Left kidney (tissue), 2 donors: ENCODE measurements around the gene DAO. TPM values are rescaled to one million over a fixed set of nuclear protein-coding genes. Genes with fewer than 3 reads are reported as not detected.
"Not testable (repeated sequence)": the region's sequence is repeated elsewhere in the genome, so short reads cannot be mapped to it uniquely, and the experiment has no call there.

Experiments
- DNase-seq: peaks from one replicate; pipeline ENCODE4 v3.0.0-alpha.2; 2013
- polyA plus RNA-seq: library from polyadenylated mRNA; unstranded; fragments of 120-200 nt; gene quantifications from one replicate; pipeline ENCODE4 v1.2.1, GENCODE V29; 2013; ENCODE audit not compliant: insufficient read length

Gene DAO
- polyA plus RNA-seq, 1 donor: 0.58 TPM

DNA sequence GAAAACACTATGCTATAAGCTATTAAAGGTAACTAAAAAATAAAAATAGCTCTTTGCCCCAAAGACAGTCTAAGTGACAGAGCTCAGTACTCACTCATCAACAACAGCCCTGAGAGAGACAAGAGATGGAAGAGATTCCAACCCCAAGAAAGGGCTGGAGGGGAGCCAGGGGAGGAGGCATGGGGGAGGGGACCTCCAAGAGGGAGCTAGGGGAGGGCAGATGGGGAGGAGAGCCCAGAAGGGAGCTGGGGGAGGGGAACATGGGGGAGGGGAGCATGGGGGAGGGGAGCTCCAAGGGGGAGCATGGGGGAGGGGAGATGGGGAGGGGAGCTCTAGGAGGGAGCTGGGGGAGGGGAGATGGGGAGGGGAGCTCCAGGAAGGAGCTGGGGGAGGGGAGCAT is 30.2 kb upstream of the DAO start:
- no peak for DNase-seq

DNA sequence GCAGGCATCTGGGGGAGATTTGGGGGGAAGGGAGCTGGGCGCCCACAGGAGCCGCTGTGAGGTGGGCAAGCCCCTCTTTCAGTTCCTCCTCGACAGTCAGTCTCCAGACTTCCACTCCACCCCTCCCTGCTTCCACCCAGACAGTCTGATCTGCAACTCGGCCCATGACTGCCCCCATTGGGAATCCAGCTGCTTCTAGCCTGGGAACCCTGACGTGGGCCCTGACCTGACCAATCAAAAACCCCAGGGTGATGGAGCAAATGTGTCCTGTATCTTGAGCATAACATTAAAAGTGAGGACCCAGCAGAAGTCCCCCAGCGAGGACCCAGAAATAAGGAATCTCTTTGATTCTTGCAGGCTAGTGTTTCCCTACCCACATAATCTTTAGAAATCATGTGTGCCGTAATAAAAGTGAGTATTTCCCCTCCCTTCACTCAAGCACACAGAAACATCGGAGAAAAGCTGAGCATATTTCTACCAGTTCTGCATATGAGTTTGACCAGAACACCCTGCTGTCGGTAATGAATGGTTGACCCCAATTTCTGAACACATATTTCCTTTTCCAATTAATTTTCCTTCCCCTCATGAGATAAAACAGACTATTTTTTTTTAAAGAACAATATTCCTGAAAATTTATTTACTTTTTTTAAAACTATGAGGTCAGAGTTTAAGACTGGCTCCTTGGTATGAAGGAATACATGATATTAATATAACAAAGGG is 28.9 kb upstream of the DAO start:
- DNase-seq: no peak

DNA sequence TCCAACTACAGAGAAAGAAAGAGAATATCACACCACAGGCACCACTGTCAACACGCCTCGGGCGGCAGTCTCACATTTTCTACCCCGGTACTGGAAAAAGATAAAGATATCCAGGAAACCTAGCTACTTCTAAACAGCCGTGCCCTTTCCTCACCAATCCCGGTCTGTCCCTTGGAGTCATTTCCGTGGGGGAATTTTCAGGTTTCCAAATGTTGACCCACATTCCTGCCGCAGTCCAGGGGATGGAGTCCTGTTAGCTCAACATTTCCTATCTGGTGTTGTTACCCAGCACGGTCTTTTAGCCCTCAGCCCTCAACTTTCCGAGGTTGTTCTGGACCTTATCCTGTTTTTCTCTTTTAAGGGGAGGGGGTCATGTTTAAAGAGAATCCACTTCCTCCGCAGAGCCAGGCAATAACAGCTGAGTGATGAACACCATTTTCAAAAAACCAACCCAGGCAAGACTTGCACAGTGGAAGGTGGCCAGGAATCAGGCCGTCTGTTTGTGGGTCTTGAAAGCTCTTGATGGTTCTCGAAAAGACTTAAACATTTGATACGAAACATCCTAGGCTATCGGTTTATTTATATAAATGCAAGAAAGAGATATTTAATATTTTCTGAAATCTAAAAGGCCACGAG is 27.1 kb upstream of the DAO start:
- no peak for DNase-seq

DNA sequence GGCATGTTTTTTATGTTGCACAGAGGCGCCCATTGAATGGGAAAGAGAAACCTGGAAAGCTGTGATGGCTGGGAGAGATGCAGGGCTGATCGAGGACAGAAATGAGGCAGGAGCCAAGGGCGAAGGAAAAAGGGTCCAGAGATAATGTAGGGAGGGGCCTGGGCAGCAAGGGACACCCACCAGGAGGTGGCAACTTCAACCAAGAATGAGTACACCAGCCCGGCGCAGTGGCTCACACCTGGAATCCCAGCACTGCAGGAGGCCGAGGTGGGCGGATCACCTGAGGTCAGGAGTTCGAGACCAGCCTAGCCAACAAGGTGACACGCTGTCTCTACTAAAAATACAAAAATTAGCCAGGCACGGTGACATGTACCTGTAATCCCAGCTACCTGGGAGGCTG is 26.5 kb upstream of the DAO start:
- DNase-seq: no peak

DNA sequence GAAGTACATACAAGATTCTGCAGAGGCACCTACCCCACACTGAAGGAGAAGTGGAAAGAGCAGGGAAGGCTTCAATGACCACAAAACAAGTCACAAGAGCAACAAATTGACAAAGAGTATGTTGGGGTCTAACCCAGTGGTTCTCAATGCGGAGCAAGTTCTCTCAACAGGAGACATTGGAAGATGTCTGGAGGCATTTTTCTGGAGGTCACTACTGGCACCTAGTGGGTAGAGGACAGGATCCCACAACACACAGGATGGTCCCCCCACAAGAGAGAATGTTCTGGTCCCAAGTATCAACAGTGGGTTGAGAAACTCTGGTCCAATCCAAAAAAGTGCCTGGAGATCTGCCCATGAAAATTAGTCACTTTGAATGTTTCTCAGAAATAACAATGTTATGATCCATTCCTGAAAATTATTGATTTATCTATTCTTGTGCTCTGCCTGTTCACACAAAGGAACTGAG is 25.9 kb upstream of the DAO start:
- no peak for DNase-seq

DNA sequence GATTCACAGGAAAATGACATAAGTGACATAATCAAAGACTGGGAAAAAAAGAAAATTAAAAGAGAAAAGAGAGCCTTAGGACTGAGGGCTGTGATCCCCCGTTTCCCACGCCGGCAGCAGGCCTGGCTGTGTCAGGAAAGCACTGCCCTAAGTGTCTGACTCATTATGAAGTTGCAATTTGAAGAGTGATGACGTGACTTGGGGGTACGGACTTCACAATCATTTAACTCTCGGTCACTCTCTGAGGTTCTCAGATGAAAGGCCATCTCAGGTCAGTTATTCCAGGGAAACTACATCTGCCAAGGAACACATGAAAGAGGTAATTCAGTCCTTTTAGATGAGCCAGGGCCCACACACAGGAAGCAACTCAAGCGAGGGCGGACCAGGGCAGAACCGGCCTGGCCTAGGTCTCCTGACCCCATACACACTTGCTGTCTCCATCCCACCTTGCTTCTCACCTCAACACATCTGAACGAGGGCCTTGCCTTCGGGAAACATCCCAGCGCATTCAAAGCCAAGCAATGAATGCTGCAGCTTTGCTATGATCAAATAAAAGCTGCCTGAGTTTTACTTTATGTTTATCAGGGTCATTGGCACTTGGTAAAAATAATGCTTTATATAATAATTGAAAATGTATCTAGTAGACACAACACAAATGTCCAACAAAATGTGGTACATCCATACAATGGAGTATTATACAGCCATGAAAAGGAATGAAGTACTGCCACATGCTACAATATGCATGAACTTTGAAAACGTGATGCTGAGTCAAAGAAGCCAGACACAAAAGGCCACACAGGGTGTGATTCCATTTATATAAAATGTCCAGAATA is 25.2 kb upstream of the DAO start:
- no peak for DNase-seq

DNA sequence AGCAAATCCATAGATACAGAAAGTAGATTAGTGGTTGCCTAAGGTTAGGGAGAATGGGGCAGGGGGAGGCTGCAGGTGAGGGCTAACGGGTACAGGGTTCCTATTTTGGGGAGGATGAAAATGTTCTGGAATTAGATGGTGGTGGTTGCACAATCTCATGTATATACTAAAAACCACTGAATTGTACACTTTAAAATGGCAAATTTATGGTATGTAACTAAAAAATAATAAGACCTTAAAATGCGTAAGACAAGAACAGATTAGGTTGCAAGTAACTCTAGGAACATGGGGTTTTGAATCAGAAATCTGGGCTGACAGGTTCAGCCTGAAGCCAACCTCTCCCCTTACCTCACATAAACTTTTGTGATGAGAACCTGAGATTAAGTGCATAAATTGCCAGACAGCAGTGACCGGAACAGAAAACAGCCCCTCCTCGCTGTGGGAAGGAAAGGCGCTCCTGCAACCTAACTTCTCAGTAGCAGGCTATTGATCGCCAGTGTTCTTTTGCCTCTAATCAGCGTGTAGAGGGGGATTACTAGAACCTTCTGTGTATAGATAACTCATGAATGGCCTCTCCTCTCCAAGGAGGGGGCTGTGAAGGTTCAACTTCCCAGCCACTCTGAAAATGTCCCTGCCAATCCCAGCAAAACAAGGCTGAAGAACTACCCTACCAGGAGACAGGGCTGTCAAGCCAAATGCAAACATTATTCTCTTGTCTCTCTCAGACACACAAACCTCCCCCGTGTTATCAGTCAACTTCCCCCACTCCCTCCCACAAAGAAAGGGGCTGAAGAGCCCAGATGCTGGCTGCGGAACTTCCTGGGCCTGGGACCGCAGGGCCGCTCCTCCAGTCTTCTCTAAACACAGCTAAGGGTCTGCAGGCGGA is 24.4 kb upstream of the DAO start:
- no peak for DNase-seq

DNA sequence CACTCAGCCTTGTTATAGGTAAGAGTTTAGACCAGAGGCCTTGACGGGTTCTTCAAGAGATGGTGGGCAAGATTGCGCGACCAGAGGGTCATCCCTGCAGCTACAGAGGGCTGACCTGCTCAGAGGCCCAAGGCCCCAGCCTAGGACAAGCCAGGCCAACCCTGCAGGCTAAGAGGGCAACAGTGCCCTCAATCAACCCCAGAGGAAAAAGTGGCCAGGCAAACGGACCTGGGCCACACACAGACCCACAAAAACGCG is 23.8 kb upstream of the DAO start:
- DNase-seq: no peak

DNA sequence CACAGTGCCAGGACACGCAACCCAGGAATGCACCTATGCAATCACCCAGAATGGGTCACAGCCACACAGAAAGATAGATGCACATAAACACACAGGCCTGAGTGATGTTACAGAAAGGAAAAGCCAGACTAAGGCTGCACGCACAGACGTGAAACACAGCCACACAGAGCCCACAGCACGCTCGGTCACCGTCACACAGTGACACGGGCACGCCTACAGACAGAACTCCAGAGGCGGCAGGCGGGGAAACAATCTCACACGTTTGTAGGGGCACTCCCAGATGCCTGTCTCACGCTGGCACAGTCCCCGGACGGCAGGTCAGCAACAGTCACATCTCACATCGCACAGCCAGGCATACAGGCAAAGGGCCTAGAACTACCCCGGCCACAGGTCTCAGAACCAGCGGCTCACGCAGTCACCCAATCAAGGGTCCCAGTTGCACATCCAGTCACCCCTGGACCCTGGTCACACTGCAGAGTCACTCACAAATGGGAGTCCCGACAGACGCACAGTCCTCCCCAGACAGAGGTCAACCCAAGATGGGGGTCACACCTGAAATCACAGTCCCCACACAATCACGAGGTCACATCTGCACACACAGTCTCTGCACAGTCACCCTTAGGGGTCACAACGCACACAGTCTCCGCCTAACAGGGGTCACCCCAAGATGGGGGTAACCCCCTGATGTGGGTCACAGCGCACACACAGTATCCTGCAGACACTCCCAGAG is 23.3 kb upstream of the DAO start:
- no peak for DNase-seq

DNA sequence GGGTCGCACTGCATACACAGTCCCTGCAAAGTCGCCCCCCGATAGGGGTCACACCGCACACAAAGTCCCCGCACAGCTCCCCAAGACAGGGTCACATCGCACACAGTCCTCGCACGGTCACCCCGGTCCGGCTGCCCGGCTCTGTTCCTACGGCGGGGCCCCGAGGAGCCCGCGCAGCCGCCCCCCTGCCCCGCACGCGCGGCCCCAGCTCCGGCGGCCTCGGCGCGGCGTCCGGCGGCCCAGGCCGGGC is 22.8 kb upstream of the DAO start:
- no peak for DNase-seq

DNA sequence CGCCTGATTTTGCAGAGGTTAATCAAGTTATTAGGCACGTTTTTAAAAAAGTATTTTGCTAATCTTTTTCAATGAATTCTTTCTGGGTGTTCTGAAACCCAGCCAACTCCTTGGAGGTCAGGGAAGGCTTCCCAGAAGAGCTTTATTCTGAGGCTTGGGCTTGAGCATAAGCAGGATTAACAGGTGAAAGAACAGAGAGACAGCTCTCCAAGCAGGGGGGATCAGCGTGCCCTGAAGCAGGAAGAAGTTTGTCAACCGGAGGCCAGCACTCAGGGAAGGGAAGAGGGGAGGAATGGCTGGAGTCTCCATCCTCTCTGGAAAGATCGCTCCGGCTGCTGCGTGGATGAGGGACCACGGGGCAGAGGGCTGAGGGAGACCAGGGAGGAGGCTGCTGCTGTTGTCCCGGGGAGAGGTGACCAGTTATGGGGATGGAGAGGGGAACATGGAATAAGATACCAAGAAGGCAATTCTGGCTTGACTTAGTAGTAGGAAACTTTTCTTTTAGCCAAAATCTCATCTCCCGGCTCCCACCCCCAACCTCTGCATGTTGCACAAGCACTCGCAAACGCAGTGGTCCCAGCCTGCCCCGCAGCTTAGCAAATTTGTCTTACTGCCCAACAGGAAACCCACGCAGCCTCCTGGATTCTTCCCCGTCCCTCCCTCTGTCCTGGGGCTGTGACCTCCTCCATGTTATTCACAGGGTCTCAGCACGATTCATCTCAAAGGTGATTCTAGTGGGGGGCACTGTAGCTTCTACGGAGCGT is 21.4 kb upstream of the DAO start:
- no peak for DNase-seq

DNA sequence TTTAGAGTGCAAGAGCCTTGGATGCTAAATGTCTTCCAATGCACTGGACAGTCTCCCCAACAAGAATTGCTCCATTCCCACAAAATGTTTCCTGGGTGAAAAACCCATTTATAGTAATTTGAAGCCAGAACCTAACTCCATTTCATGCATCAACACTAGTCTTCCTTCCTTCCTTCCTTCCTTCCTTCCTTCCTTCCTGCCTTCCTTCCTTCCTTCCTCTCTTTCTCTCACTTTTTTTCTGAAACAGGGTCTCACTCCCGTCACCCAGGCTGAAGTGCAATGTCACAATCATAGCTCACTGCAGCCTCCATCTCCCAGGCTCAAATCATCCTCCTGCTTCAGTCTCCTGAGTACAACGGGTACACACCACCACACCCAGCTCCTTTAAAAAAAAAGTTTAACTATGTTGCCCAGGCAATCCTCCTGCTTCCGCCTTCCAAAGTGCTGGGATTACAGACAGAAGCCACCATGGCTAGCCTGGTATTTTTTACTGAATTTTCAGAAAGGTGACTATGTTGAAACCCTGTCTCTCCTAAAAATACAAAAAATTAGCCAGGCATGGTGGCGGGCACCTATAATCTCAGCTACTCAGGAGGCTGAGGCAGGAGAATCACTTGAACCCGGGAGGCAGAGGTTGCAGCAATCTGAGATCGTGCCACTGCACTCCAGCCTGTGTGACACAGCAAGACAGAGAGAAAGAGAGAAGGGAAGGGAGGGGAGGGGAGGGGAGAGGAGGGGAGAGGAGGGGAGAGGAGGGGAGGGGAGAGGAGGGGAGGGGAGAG is 20.6 kb upstream of the DAO start:
- not testable (repeated sequence) for DNase-seq

DNA sequence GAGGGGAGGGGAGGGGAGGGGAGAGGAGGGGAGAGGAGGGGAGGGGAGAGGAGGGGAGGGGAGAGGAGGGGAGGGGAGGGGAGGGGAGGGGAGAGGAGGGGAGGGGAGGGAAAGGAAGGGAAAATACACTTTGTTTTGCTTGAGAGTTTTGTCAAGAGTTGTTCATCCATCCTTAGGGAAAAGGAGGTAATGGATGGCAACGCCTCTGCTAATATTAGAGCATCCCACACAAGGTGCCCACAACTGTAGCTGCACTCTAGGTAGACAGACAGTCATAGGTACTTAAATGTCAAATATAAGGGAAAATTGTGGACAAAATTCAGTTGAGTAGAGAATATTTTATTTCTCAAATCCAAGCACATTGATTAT is 20.0 kb upstream of the DAO start:
- no peak for DNase-seq

DNA sequence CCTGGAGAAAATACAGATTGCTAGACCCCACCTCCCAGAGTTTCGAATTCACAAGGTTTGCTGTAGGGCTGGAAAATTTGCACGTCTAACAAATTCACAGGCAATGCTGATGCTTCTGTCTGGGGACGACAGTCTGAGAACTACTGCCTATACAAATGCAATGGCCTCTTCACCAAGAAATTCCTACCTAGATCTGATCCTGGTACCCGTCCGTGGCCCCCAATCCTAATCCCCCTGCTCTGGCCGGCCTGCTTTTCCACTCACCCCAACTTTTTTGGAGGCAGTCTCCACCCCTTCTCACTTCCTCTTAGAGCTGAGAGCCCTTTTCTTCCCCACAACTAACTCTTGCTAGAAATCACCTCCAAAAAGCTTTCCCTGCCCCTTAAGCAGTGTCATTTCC is 19.4 kb upstream of the DAO start:
- DNase-seq: no peak

DNA sequence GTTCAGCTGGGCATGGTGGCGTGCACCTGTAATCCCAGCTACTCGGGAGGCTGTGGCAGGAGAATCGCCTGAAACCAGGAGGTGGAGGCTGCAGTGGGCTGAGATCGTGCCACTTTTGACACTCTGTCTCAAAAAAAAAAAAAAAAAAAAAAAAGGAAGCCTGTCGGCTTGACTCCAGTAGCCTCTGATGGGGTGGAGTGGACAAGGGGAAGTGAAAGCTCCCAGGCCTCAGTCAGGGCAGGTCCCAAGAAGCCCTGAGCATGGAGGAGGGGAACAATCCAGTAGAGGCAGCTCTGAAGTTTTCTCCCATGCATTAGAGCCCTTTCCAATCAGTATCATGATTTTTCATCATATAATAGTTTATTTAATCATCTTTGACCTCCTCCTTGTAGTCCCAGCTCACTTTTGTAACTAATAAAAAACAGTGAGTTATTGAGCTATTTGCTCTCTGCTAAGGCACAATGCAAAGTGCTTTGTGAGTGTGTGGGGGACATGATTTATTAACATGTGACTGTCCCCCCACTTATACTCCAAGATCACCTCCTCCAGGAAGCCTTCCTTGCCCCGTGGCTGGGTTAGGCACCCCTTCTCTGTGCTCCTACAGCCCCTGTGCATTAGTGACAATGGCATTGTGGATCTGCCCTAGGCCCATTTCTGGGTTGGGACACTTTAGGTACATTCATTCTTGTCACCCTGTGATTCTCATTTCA is 17.9 kb upstream of the DAO start:
- no peak for DNase-seq

DNA sequence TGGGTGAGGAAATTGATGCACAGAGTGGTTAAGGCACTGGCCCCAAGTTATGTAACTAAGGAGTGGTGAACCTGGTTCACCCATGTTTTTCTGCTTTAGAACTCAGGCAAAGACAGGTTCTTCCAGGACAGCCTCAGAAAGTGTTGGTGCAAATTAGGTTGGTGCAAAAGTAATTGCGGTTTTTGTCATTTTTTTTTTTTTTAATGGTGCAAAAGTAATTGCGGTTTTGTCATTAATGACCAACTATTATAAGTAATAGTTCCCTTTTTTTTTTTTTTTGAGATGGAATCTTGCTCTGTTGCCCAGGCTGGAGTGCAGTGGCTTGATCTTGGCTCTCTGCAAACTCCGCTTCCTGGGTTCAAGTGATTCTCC is 17.3 kb upstream of the DAO start:
- no peak for DNase-seq

DNA sequence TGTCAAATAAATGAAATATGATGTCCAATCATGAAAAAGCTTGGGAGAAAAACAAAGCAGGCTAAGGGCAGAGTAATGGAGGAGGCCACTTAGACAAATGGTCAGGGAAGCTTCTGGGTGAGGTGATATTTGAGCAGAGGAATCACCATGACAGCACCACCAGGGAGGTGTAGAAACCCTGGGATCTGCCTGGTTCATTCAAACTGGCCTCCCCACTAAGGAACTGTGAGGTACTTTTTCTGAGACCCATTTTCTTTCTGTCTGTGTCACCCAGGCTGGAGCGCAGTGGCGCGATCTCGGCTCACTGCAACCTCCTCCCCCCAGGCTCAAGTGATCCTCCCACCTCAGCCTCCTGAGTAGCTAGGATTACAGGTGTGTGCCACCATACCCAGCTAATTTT is 14.7 kb upstream of the DAO start:
- no peak for DNase-seq

DNA sequence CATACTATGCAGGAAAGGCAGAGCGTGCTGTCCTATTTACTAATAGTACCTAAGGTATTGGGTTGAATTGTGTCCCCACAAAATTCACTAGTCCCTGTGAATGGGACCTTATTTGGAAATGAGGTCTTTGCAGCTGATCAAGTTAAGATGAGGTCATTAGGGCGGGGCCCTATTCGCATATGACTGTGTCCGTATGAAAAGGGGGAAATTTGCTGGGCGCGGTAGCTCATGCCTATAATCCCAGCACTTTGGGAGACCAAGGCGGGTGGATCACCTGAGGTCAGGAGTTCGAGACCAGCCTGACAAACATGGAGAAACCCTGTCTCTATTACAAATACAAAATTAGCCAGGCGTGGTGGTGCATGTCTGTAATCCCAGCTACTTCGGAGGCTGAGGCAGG is 13.8 kb upstream of the DAO start:
- not testable (repeated sequence) for DNase-seq

DNA sequence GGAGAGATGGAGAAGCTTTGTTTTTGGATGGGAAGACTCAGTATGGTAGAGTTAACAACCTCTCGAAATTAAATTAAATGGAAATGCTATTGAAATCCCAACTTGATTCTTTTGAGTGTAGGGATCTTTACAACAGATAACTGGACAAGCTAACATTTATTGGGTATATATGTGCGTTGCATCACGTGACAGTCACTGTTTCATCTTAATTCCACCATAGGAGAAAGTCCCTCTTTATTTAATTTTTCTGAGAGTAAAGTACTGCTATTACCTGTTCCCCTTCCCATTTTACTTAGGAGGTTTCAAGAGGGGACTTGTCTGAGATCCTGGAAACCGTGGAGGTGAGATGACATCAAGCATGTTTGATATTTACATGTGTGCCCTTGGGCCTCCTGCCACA is 11.1 kb upstream of the DAO start:
- DNase-seq: no peak

DNA sequence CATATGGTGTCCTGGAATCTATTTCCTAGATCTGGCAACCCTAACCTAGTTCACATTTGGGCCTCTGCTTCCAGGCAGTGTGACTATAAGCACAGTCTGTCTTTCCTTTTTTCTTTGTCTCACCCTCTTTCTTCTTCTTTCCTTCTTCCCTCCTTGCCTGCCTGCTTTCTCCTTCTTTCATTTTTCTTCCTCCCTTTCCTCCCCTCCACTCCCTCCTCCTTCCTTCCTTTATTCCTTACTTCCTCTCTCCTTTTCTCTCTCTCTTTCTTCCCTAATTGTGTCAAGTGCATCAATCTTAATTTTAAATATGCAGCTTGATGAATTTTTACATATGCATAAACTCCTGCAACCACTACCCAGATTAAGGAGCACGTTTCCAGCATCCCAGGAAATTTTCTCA is 4.6 kb upstream of the DAO start:
- DNase-seq: no peak
